ENCODE results near the gene TACR2. TPM values are rescaled to one million over a fixed set of nuclear protein-coding genes. Genes with fewer than 3 reads are reported as not detected.

The TACR2 gene
- total RNA-seq, 1 experiment from 2014 or later: 0.21 TPM

- H3K27me3 ChIP-seq (ENCODE audit: control insufficient read depth, insufficient read depth, low read length): no peaks in the 10 kb centered on the region
- intact Hi-C loops (cut with micrococcal nuclease; ENCODE audit: unreplicated experiment): no loop called here
- H3K4me1 ChIP-seq (ENCODE audit: control insufficient read depth, insufficient read depth, low read length): no peaks in the 10 kb centered on the region
- CTCF ChIA-PET: no interaction called here
- ATAC-seq (no peak), DNase-seq (ENCODE audit: low read depth, low spot score) (no peak)
- TF ChIP-seq REST (IDR thresholded peaks at IDR 0.05; ENCODE audit: insufficient read depth in 1 of 2, low read depth in 2 of 2, low read length in 1 of 2) (no peak), POLR2AphosphoS5 (IDR thresholded peaks at IDR 0.05; ENCODE audit: low read depth, low read length) (no peak), CTCF (IDR thresholded peaks at IDR 0.05) (no peak), TCF7L2 (IDR thresholded peaks at IDR 0.05; ENCODE audit: low read depth, low read length) (no peak), SIN3A (IDR thresholded peaks at IDR 0.05; ENCODE audit: borderline replicate concordance, insufficient read depth, low read depth, low read length) (no peak)
- H3K27ac ChIP-seq (ENCODE audit: low read length): no peak overlapping the region
- no peak overlapping the region for H3K4me3 ChIP-seq (ENCODE audit: low read depth in 2 of 2, low read length in 2 of 2)
- H3K9me3 ChIP-seq (ENCODE audit: control insufficient read depth, insufficient read depth, low read depth, low read length): no peaks in the 10 kb centered on the region
- H3K36me3 ChIP-seq (ENCODE audit: control insufficient read depth, insufficient read depth, low read length): no peaks in the 10 kb centered on the region
- POLR2A ChIA-PET: no interaction called here
- BruUV-seq (replicated peaks): no TSS peak
- in situ Hi-C loops (cut with HindIII; ENCODE audit: low pct_unique_long_range_greater_than_20kb, low sequenced_read_pairs): no loop called here
These were observed 40.1 kb downstream of the TACR2 start for GRCh38 chr10:69376662-69377061.

- TF ChIP-seq CTCF (IDR thresholded peaks at IDR 0.05) (no peak), POLR2AphosphoS5 (IDR thresholded peaks at IDR 0.05; ENCODE audit: low read depth, low read length) (no peak), REST (IDR thresholded peaks at IDR 0.05; ENCODE audit: insufficient read depth in 1 of 2, low read depth in 2 of 2, low read length in 1 of 2) (no peak), SIN3A (IDR thresholded peaks at IDR 0.05; ENCODE audit: borderline replicate concordance, insufficient read depth, low read depth, low read length) (no peak), TCF7L2 (IDR thresholded peaks at IDR 0.05; ENCODE audit: low read depth, low read length) (no peak)
- no peaks in the 10 kb centered on the region for H3K27me3 ChIP-seq (ENCODE audit: control insufficient read depth, insufficient read depth, low read length)
- CTCF ChIA-PET: interaction anchor here (0.6 kb wide), 1 partner anchor 117 kb away, joined by 3 read pairs; no protein-coding TSS in a partner anchor
- ATAC-seq (peak; percentile 72), DNase-seq (ENCODE audit: low read depth, low spot score) (no peak)
- in situ Hi-C loops (cut with HindIII; ENCODE audit: low pct_unique_long_range_greater_than_20kb, low sequenced_read_pairs) (no loop called here), intact Hi-C loops (cut with micrococcal nuclease; ENCODE audit: unreplicated experiment) (no loop called here)
- POLR2A ChIA-PET: no interaction called here
- no peaks in the 10 kb centered on the region for H3K9me3 ChIP-seq (ENCODE audit: control insufficient read depth, insufficient read depth, low read depth, low read length)
- H3K4me3 ChIP-seq (ENCODE audit: low read depth in 2 of 2, low read length in 2 of 2): no peak overlapping the region
- H3K36me3 ChIP-seq (ENCODE audit: control insufficient read depth, insufficient read depth, low read length): no peaks in the 10 kb centered on the region
- no peaks in the 10 kb centered on the region for H3K4me1 ChIP-seq (ENCODE audit: control insufficient read depth, insufficient read depth, low read length)
- no peak overlapping the region for H3K27ac ChIP-seq (ENCODE audit: low read length)
- BruUV-seq (replicated peaks): no TSS peak
These were observed 41.2 kb downstream of the TACR2 start for GRCh38 chr10:69375307-69376151.

Data from Panc1 (cell line).